Peyer's patch (tissue), 4 donors: ENCODE measurements around the gene DIS3. TPM values are rescaled to one million over a fixed set of nuclear protein-coding genes. Genes with fewer than 3 reads are reported as not detected.

Experiments
- DNase-seq, 3 donors: peaks; one replicate each; pipeline ENCODE4 v3.0.0-alpha.2; 2017 to 2019
- H3K27ac ChIP-seq, 4 donors: fragments of 200-600 bp; sonication (generic); one replicate each; pipeline ENCODE4 v1.5.1; 2016 to 2019
- H3K27me3 ChIP-seq, 2 donors: fragments of 200-600 bp; sonication (generic); one replicate each; pipeline ENCODE4 v1.5.1; 2019
- H3K36me3 ChIP-seq, 3 donors: fragments of 200-600 bp; sonication (generic); one replicate each; pipeline ENCODE4 v1.5.1; 2016 to 2019
- H3K4me1 ChIP-seq, 4 donors: fragments of 200-600 bp; sonication (generic); one replicate each; pipeline ENCODE4 v1.5.1; 2016 to 2019
- H3K4me3 ChIP-seq, 4 donors: fragments of 200-600 bp; sonication (generic); 1 replicate in 3 of 4; 2 replicates in 1 of 4; pipeline ENCODE4 v1.5.1; 2016 to 2019; ENCODE audit warnings: mild to moderate bottlenecking in 1 of 4
- H3K9me3 ChIP-seq, 4 donors: fragments of 200-600 bp; sonication (generic); one replicate each; pipeline ENCODE4 v1.5.1; 2016 to 2019; ENCODE audit warnings: mild to moderate bottlenecking in 1 of 4
- CTCF ChIP-seq, 6 experiments: fragments of 450-650 bp in 4 of 6; fragments of 200-600 bp in 2 of 6; sonication (generic) in 1 of 6; IDR thresholded peaks; one replicate each; pipeline ENCODE4 v1.5.1; 2017 to 2019; ENCODE audit warnings: antibody characterized with exemption in 6 of 6, mild to moderate bottlenecking in 3 of 6, moderate library complexity in 1 of 6
- POLR2A ChIP-seq, 2 donors: fragments of 450-650 bp; IDR thresholded peaks; one replicate each; pipeline ENCODE4 v1.5.1; 2017; ENCODE audit warnings: antibody characterized with exemption in 2 of 2, mild to moderate bottlenecking in 2 of 2, moderate library complexity in 2 of 2
- small RNA-seq, 2 donors: library from RNA; depleted of rRNA; stranded (forward); fragments of <200 nt; gene quantifications; one replicate each; pipeline ENCODE3, GENCODE V24; 2016
- total RNA-seq, 4 donors: library from RNA; depleted of rRNA; stranded (reverse); fragments of >200 nt; gene quantifications; one replicate each; pipeline ENCODE4 v1.1.0, GENCODE V29; 2016

Gene DIS3
- total RNA-seq, 4 donors from 2014 or later = 12.9 to 29.7 (median 19.3) TPM

GRCh38 chr13:72716776-72717175 lies 64.9 kb downstream of the DIS3 start:
- no peak for DNase-seq
- H3K4me3 ChIP-seq = no peak overlapping the region
- H3K27me3 ChIP-seq = no peaks in the 10 kb centered on the region
- H3K9me3 ChIP-seq = no peaks in the 10 kb centered on the region
- H3K4me1 ChIP-seq = no peaks in the 10 kb centered on the region
- TF ChIP-seq POLR2A (IDR thresholded peaks at IDR 0.05) (no peak), CTCF (IDR thresholded peaks at IDR 0.05) (no peak)
- peaks cover 0 to 47% (median 0%) of the 10 kb centered on the region in 3 donors for H3K36me3 ChIP-seq
- no peak overlapping the region for H3K27ac ChIP-seq

Small RNA genes within 50 kb of the gene (small RNA-seq; reads per million reads assigned to genes)
- gene RNU6-80P = 0 reads per million in 2 donors

Other genes starting within 250 kb of the DIS3 start
- 1 to 10 TPM; 1.4 to 2.1 (median 1.7) TPM for gene MZT1, start 54.3 kb downstream of the DIS3 start, total RNA-seq
- 10 to 100 TPM in 2 of 4 donors, 1 to 10 TPM in 2; 5.0 to 22.3 (median 10.2) TPM for gene BORA, start 54.0 kb downstream of the DIS3 start, total RNA-seq
- gene PIBF1, start 233 bp upstream of the DIS3 start, total RNA-seq = 100 to 1,000 TPM in 1 of 4 donors, 10 to 100 TPM in 3; 21.0 to 159 (median 36.4) TPM